ENCODE measurements around the gene AKR1D1.
"Not testable (repeated sequence)": the region's sequence is repeated elsewhere in the genome, so short reads cannot be mapped to it uniquely, and the experiment has no call there.

The AKR1D1 gene

GRCh38 chr7:138076196-138076595, at the start of gene AKR1D1:
AKR1D1 (plus strand) TSS chr7:138076459; CDS start chr7:138076519, 60 bp downstream.
- no peak for DNase-seq

GRCh38 chr7:138027100-138027499, 49.2 kb upstream of the AKR1D1 start:
- DNase-seq, result no peak

GRCh38 chr7:138029126-138029525, 47.1 kb upstream of the AKR1D1 start:
- DNase-seq, result no peak

- DNase-seq, result no peak
Measured at GRCh38 chr7:138029941-138030340, 46.3 kb upstream of the AKR1D1 start.

GRCh38 chr7:138030679-138031351, 45.4 kb upstream of the AKR1D1 start:
- no peak for DNase-seq

GRCh38 chr7:138032186-138032585, 44.1 kb upstream of the AKR1D1 start:
- DNase-seq, result no peak

- no peak for DNase-seq
Measured at GRCh38 chr7:138032770-138033169, 43.5 kb upstream of the AKR1D1 start.

GRCh38 chr7:138033241-138033640, 43.0 kb upstream of the AKR1D1 start:
- DNase-seq, result no peak

GRCh38 chr7:138036135-138036534, 40.1 kb upstream of the AKR1D1 start:
- DNase-seq, result no peak

GRCh38 chr7:138040063-138040462, 36.2 kb upstream of the AKR1D1 start:
- not testable (repeated sequence) for DNase-seq

- no peak for DNase-seq
Measured at GRCh38 chr7:138044897-138045296, 31.4 kb upstream of the AKR1D1 start.

GRCh38 chr7:138047907-138048306, 28.4 kb upstream of the AKR1D1 start:
- DNase-seq, result no peak

- DNase-seq, result no peak
Measured at GRCh38 chr7:138049505-138050116, 26.6 kb upstream of the AKR1D1 start.

- not testable (repeated sequence) for DNase-seq
Measured at GRCh38 chr7:138051712-138052247, 24.5 kb upstream of the AKR1D1 start.

GRCh38 chr7:138052696-138053095, 23.6 kb upstream of the AKR1D1 start:
- no peak for DNase-seq

GRCh38 chr7:138055698-138056097, 20.6 kb upstream of the AKR1D1 start:
- DNase-seq, result not testable (repeated sequence)

- no peak for DNase-seq
Measured at GRCh38 chr7:138063400-138063799, 12.9 kb upstream of the AKR1D1 start.

- DNase-seq, result no peak
Measured at GRCh38 chr7:138064856-138065357, 11.4 kb upstream of the AKR1D1 start.

GRCh38 chr7:138065827-138066226, 10.4 kb upstream of the AKR1D1 start:
- DNase-seq, result no peak

- no peak for DNase-seq
Measured at GRCh38 chr7:138066954-138067394, 9.3 kb upstream of the AKR1D1 start.

- DNase-seq, result no peak
Measured at GRCh38 chr7:138067774-138068173, 8.5 kb upstream of the AKR1D1 start.

- DNase-seq, result no peak
Measured at GRCh38 chr7:138070908-138071307, 5.4 kb upstream of the AKR1D1 start.

GRCh38 chr7:138072726-138073125, 3.5 kb upstream of the AKR1D1 start:
- no peak for DNase-seq

- no peak for DNase-seq
Measured at GRCh38 chr7:138074121-138074520, 2.1 kb upstream of the AKR1D1 start.

Measured in CD4-positive, alpha-beta T cell treated with Interleukin-21 for 1 hour (primary cell).